Trophoblast cell (in vitro differentiated cells and primary cell): ENCODE data around the gene RPS29.

ENCODE experiments used
- DNase-seq, 2 donors: peaks; one replicate each; pipeline ENCODE4 v3.0.0-alpha.2; 2016
- H2AFZ ChIP-seq: 2 replicates; pipeline ENCODE4 v1.6.1; 2013; ENCODE audit warnings: low read length, moderate library complexity, mild to moderate bottlenecking; ENCODE audit not compliant: insufficient read depth, poor library complexity
- H2AK5ac ChIP-seq: 2 replicates; pipeline ENCODE4 v1.6.1; 2013; ENCODE audit warnings: mild to moderate bottlenecking, low read length
- H2BK120ac ChIP-seq: 2 replicates; pipeline ENCODE4 v1.6.1; 2013; ENCODE audit warnings: low read length, mild to moderate bottlenecking, moderate library complexity; ENCODE audit not compliant: insufficient read depth, poor library complexity
- H2BK12ac ChIP-seq: 2 replicates; pipeline ENCODE4 v1.6.1; 2013; ENCODE audit warnings: mild to moderate bottlenecking, low read length, moderate library complexity
- H2BK5ac ChIP-seq: 2 replicates; pipeline ENCODE4 v1.6.1; 2013; ENCODE audit warnings: low read length, low read depth, moderate library complexity, mild to moderate bottlenecking; ENCODE audit not compliant: poor library complexity
- H3K14ac ChIP-seq: 2 replicates; pipeline ENCODE4 v1.6.1; 2013; ENCODE audit warnings: mild to moderate bottlenecking, low read length
- H3K18ac ChIP-seq: 2 replicates; pipeline ENCODE4 v1.6.1; 2013; ENCODE audit warnings: mild to moderate bottlenecking, low read length
- H3K23ac ChIP-seq: 2 replicates; pipeline ENCODE4 v1.6.1; 2013; ENCODE audit warnings: low read length
- H3K27ac ChIP-seq: 2 replicates; pipeline ENCODE4 v1.5.1; 2013; ENCODE audit warnings: low read depth, mild to moderate bottlenecking, inconsistent platforms, low read length, moderate library complexity
- H3K27me3 ChIP-seq: 2 replicates; pipeline ENCODE4 v1.6.1; 2013; ENCODE audit warnings: inconsistent platforms, mild to moderate bottlenecking, low read length, moderate library complexity; ENCODE audit not compliant: insufficient read depth
- H3K36me3 ChIP-seq, 2 experiments: 1 replicate in 1 of 2; 2 replicates in 1 of 2; pipeline ENCODE4 v1.6.1; 2013; ENCODE audit warnings: low read length in 2 of 2, mild to moderate bottlenecking in 2 of 2, moderate library complexity in 1 of 2; ENCODE audit not compliant: insufficient read depth in 2 of 2, control insufficient read depth in 1 of 2
- H3K4ac ChIP-seq: 2 replicates; pipeline ENCODE4 v1.6.1; 2013; ENCODE audit warnings: low read depth, mild to moderate bottlenecking, low read length, moderate library complexity
- H3K4me1 ChIP-seq, 2 experiments: 1 replicate in 1 of 2; 2 replicates in 1 of 2; pipeline ENCODE4 v1.6.1; 2013; ENCODE audit warnings: low read length in 2 of 2, mild to moderate bottlenecking in 2 of 2, moderate library complexity in 1 of 2; ENCODE audit not compliant: insufficient read depth in 2 of 2, control insufficient read depth in 1 of 2
- H3K4me2 ChIP-seq: 2 replicates; pipeline ENCODE4 v1.6.1; 2013; ENCODE audit warnings: inconsistent platforms, mild to moderate bottlenecking, low read length, moderate library complexity
- H3K4me3 ChIP-seq: 2 replicates; pipeline ENCODE4 v1.5.1; 2013; ENCODE audit warnings: mild to moderate bottlenecking, low read depth, low read length, inconsistent platforms
- H3K79me1 ChIP-seq: one replicate; pipeline ENCODE4 v1.6.1; 2013; ENCODE audit warnings: low read length
- H3K79me2 ChIP-seq: 2 replicates; pipeline ENCODE4 v1.6.1; 2013; ENCODE audit warnings: low read length, mild to moderate bottlenecking; ENCODE audit not compliant: control insufficient read depth, insufficient read depth, poor library complexity
- H3K9ac ChIP-seq: 2 replicates; pipeline ENCODE4 v1.6.1; 2013; ENCODE audit warnings: mild to moderate bottlenecking, low read length
- H3K9me3 ChIP-seq: 2 replicates; pipeline ENCODE4 v1.6.1; 2013; ENCODE audit warnings: low read depth, mild to moderate bottlenecking, control low read depth, inconsistent platforms, low read length; ENCODE audit not compliant: insufficient read depth
- H4K12ac ChIP-seq: 2 replicates; pipeline ENCODE4 v1.6.1; 2013; ENCODE audit warnings: low read depth, mild to moderate bottlenecking, low read length, moderate library complexity
- H4K8ac ChIP-seq: 2 replicates; pipeline ENCODE4 v1.6.1; 2013; ENCODE audit warnings: low read depth, mild to moderate bottlenecking, low read length, moderate library complexity
- H4K91ac ChIP-seq: one replicate; pipeline ENCODE4 v1.6.1; 2013; ENCODE audit warnings: low read depth, mild to moderate bottlenecking, low read length, moderate library complexity
- WGBS: extraction: QIAGEN DNeasy Blood & Tissue Kit; methylation state at CpG from one replicate; pipeline ENCODE4 v1.1.7; 2013; ENCODE audit warnings: missing lambda C conversion rate; ENCODE audit not compliant: insufficient read length, insufficient coverage; ENCODE audit errors: extremely low coverage; 5-methylcytosine and 5-hydroxymethylcytosine counted together

The RPS29 gene

DNA sequence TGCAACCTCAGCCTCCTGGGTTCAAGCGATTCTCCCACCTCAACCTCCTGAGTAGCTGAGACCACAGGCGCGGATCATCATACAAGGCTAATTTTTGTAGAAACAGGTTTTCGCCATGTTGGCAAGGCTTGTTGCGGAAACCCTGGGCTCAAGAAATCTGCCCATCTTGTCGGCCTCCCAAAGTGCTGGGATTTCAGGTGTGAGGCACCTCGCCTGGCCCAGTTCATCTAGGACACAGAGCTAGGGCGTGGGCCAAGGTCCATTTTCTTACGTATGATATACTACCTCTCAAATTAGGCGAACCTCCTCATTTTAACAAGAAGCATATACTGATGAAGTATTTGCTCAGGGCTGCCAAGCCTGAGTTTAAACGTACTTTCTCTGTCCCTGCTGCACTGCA lies 2.1 kb downstream of the RPS29 start:
- no peak overlapping the region for H2BK5ac ChIP-seq
- no peak overlapping the region for H4K12ac ChIP-seq
- H3K79me1 ChIP-seq = peaks cover 7% of the 10 kb centered on the region
- no peaks in the 10 kb centered on the region for H3K9me3 ChIP-seq
- H3K79me2 ChIP-seq = peaks cover 16% of the 10 kb centered on the region
- no peaks in the 10 kb centered on the region for H3K27me3 ChIP-seq
- no peak overlapping the region for H2BK120ac ChIP-seq
- no CpG with 5 or more reads among the region's 11 CpGs for WGBS
- no peak overlapping the region for H4K8ac ChIP-seq
- H3K36me3 ChIP-seq = peaks cover 14 to 17% of the 10 kb centered on the region in 2 experiments
- H3K9ac ChIP-seq = peak overlapping the region; percentile 70
- no peak overlapping the region for H2BK12ac ChIP-seq
- no peak overlapping the region for H2AFZ ChIP-seq
- H3K23ac ChIP-seq = no peak overlapping the region
- H3K27ac ChIP-seq = no peak overlapping the region
- peak overlapping the region; percentile 60 for H3K4me2 ChIP-seq
- peak overlapping the region; percentile 37 for H3K4ac ChIP-seq
- DNase-seq = no peak
- peaks cover 0 to 7% of the 10 kb centered on the region in 2 experiments for H3K4me1 ChIP-seq
- no peak overlapping the region for H4K91ac ChIP-seq
- H2AK5ac ChIP-seq = no peak overlapping the region
- no peak overlapping the region for H3K18ac ChIP-seq
- H3K14ac ChIP-seq = no peak overlapping the region
- H3K4me3 ChIP-seq = peak overlapping the region; percentile 51

DNA sequence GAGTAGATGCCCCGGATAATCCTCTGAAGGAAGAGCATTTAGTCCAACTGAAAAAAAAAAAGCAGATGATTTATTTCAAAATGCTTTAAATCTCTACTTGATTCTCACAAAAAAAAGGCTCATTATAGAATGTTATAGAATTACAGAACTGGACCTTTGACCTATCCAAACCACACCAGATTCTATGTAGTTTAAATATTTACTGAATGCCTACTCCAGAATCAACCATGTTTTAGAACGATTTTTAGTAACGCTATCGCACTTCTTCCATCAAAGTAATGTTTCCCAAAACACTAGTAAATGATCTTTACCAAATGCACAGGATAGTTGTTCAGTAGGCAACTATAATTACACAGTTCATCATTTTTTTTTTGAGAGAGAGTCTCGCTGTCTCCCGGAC lies 2.6 kb downstream of the RPS29 start:
- Histone ChIP-seq H3K4me2 (no peak overlapping the region), H3K14ac (no peak overlapping the region), H3K27ac (no peak overlapping the region), H4K8ac (no peak overlapping the region), H3K23ac (no peak overlapping the region), H4K91ac (no peak overlapping the region), H3K79me2 (peaks cover 16% of the 10 kb centered on the region), H3K4me1 (peaks cover 0 to 7% of the 10 kb centered on the region in 2 experiments), H2AFZ (no peak overlapping the region), H2AK5ac (no peak overlapping the region), H3K9ac (no peak overlapping the region), H2BK5ac (no peak overlapping the region), H3K18ac (no peak overlapping the region), H4K12ac (no peak overlapping the region), H2BK120ac (no peak overlapping the region), H3K4ac (peak overlapping the region; percentile 37), H3K79me1 (peaks cover 7% of the 10 kb centered on the region), H2BK12ac (no peak overlapping the region), H3K27me3 (no peaks in the 10 kb centered on the region), H3K36me3 (peaks cover 14 to 17% of the 10 kb centered on the region in 2 experiments), H3K9me3 (no peaks in the 10 kb centered on the region), H3K4me3 (no peak overlapping the region)
- no peak for DNase-seq
- WGBS = no CpG with 5 or more reads among the region's 6 CpGs

DNA sequence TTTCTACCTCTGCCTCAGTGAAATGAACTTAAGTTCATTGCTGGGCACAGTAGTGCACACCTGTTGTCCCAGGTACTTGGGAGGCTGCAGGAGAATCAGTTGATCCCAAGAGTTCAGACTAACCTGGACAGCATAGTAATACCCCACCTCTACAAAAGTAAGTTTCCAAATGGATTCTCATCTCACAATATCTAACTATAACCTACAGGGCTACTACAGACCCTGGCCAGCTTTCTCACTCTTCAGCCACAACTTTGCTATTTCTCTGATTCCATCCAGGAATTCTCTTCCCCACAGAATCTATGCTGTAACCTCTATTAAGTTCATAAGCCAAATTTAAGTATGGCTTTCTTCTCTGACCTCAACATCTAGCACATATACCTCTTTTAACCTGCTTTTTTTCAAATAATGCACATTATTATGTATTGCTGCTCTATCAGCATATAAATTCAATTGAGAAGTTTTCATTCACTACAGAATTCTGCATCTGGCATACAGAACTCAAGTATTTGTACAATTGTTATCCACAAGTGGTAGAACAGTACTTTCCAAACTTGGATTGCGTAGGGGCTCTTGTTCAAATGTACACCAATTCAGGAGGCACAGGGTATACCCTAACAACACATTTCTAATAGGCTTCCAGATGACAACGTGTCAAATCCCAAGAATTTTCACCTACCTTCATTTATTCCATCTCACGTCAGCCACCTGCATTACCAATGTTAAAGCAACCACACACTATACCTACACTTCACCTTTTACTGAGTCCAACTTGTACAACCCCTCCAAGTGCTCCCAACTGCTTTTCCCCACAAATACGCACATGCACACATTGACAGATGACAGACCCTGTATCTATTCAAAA lies 3.8 kb downstream of the RPS29 start:
- H3K4me2 ChIP-seq = no peak overlapping the region
- H2AK5ac ChIP-seq = no peak overlapping the region
- no peak overlapping the region for H4K91ac ChIP-seq
- H3K9me3 ChIP-seq = no peaks in the 10 kb centered on the region
- H3K27me3 ChIP-seq = no peaks in the 10 kb centered on the region
- H4K12ac ChIP-seq = no peak overlapping the region
- H2BK120ac ChIP-seq = no peak overlapping the region
- H4K8ac ChIP-seq = no peak overlapping the region
- no peak overlapping the region for H3K4ac ChIP-seq
- peaks cover 7% of the 10 kb centered on the region for H3K79me1 ChIP-seq
- no peak overlapping the region for H3K23ac ChIP-seq
- H3K9ac ChIP-seq = no peak overlapping the region
- peaks cover 16% of the 10 kb centered on the region for H3K79me2 ChIP-seq
- no peak overlapping the region for H3K14ac ChIP-seq
- no peak overlapping the region for H3K4me3 ChIP-seq
- H2BK12ac ChIP-seq = no peak overlapping the region
- DNase-seq = no peak
- H3K36me3 ChIP-seq = peaks cover 16 to 21% of the 10 kb centered on the region in 2 experiments
- H2BK5ac ChIP-seq = no peak overlapping the region
- H3K27ac ChIP-seq = no peak overlapping the region
- H3K18ac ChIP-seq = no peak overlapping the region
- H3K4me1 ChIP-seq = peaks cover 0 to 7% of the 10 kb centered on the region in 2 experiments
- H2AFZ ChIP-seq = no peak overlapping the region
- no CpG with 5 or more reads among the region's 4 CpGs for WGBS

DNA sequence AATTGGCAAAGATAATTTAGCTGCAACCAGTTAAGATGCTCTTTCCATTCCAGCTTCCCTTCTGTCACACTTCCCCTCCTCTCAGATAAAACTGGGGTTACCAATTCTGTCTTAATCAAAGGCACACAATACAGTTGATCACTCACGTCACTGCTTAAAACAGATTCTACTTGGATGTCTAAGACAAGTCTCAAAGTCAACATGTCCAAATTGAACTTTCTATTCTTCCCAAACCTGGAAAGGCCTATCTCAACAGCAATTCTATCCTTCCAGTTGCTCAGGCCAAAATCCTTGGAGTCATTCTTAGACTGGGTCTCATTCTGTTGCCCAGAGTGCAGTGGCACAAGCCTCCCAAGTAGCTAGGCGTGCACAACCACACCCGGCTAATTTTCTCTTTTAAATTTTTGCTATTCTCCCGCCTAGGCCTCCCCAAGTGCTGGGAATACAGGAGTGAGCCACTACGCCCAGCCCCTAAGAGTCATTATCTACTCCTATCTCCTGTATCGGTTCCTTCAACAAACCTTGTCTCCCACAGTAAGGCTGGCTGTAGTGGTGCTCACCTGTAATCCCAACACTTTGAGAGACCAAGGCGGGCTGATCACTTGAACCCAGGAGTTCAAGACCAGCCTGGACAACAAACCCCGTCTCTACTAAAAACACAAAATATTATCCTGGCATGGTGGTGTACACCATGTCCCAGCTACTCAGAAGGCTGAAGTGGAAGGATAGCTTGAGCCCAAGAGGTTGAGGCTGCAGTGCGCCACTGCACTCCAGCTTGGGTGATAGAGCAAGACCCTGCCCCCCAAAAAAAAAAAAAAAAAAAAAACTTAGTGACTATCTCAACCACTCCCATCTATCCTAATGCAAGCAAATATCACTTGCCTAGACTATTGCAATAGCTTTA lies 4.7 kb downstream of the RPS29 start:
- Histone ChIP-seq H2BK12ac (no peak overlapping the region), H4K91ac (no peak overlapping the region), H2BK120ac (no peak overlapping the region), H3K9me3 (no peaks in the 10 kb centered on the region), H2AK5ac (no peak overlapping the region), H2BK5ac (no peak overlapping the region), H3K79me1 (peaks cover 7% of the 10 kb centered on the region), H3K27me3 (no peaks in the 10 kb centered on the region), H3K79me2 (peaks cover 16% of the 10 kb centered on the region), H3K4ac (no peak overlapping the region), H3K14ac (no peak overlapping the region), H3K9ac (no peak overlapping the region), H4K8ac (no peak overlapping the region), H3K27ac (no peak overlapping the region), H2AFZ (no peak overlapping the region), H3K18ac (no peak overlapping the region), H3K4me1 (peaks cover 0 to 7% of the 10 kb centered on the region in 2 experiments), H3K4me2 (no peak overlapping the region), H3K23ac (no peak overlapping the region), H3K4me3 (no peak overlapping the region), H4K12ac (no peak overlapping the region), H3K36me3 (peaks cover 19 to 28% of the 10 kb centered on the region in 2 experiments)
- no CpG with 5 or more reads among the region's 9 CpGs for WGBS
- no peak for DNase-seq
